ENCODE measurements around the gene STAG3. TPM values are rescaled to one million over a fixed set of nuclear protein-coding genes. Genes with fewer than 3 reads are reported as not detected.

STAG3 gene
- total RNA-seq, 1 donor from 2014 or later, result not detected

Small RNAs within 50 kb of the gene (microRNA-seq; reads per million reads assigned to microRNA genes)
- gene MIR4658 (ENCODE audit: borderline number of aligned reads, borderline replicate concordance), result not detected

Other genes starting within 250 kb of the STAG3 start
- not detected for gene GJC3, start 248.3 kb upstream of the STAG3 start, total RNA-seq
- gene AZGP1, start 201.9 kb upstream of the STAG3 start, total RNA-seq, result 2.7 TPM
- 36.6 TPM for gene ZKSCAN1, start 162.3 kb upstream of the STAG3 start, total RNA-seq
- 19.9 TPM for gene ZSCAN21, start 128.1 kb upstream of the STAG3 start, total RNA-seq
- gene ZNF3, start 96.2 kb upstream of the STAG3 start, total RNA-seq, result 16.7 TPM
- gene COPS6, start 88.9 kb upstream of the STAG3 start, total RNA-seq, result 59.9 TPM
- gene MCM7, start 76.5 kb upstream of the STAG3 start, total RNA-seq, result 35.1 TPM
- gene AP4M1, start 76.3 kb upstream of the STAG3 start, total RNA-seq, result 26.3 TPM
- 54.3 TPM for gene TAF6, start 58.6 kb upstream of the STAG3 start, total RNA-seq
- 14.5 TPM for gene CNPY4, start 58.3 kb upstream of the STAG3 start, total RNA-seq
- 2.9 TPM for gene MBLAC1, start 51.0 kb upstream of the STAG3 start, total RNA-seq
- 161 TPM for gene LAMTOR4, start 29.0 kb upstream of the STAG3 start, total RNA-seq
- gene TRAPPC14, start 19.2 kb upstream of the STAG3 start, total RNA-seq, result 18.2 TPM
- gene GAL3ST4, start 9.3 kb upstream of the STAG3 start, total RNA-seq, result 4.2 TPM
- 7.4 TPM for gene GPC2, start 537 bp upstream of the STAG3 start, total RNA-seq
- gene PVRIG, start 42.0 kb downstream of the STAG3 start, total RNA-seq, result 1.7 TPM
- not detected for gene SPDYE3, start 129.8 kb downstream of the STAG3 start, total RNA-seq
- gene PILRB, start 180.2 kb downstream of the STAG3 start, total RNA-seq, result 56.0 TPM
- gene PILRA, start 195.6 kb downstream of the STAG3 start, total RNA-seq, result 8.3 TPM